Epithelial cell of esophagus (primary cell): ENCODE data around the gene MRPL9.

Experiments used
- DNase-seq: peaks from one replicate; pipeline ENCODE4 v3.0.0; 2010; ENCODE audit warnings: low read depth
- H3K4me3 ChIP-seq: 2 replicates; pipeline ENCODE4 v1.5.1; 2011; ENCODE audit warnings: mild to moderate bottlenecking, low read length, control low read depth
- TF ChIP-seq, protein P1 (sequence below): IDR thresholded peaks from 2 replicates; pipeline ENCODE4 v1.5.1; 2011; ENCODE audit warnings: low read depth, mild to moderate bottlenecking, low read length, control low read depth, inconsistent platforms; ENCODE audit not compliant: insufficient read depth; ENCODE audit errors: missing control alignments

Gene MRPL9

DNA sequence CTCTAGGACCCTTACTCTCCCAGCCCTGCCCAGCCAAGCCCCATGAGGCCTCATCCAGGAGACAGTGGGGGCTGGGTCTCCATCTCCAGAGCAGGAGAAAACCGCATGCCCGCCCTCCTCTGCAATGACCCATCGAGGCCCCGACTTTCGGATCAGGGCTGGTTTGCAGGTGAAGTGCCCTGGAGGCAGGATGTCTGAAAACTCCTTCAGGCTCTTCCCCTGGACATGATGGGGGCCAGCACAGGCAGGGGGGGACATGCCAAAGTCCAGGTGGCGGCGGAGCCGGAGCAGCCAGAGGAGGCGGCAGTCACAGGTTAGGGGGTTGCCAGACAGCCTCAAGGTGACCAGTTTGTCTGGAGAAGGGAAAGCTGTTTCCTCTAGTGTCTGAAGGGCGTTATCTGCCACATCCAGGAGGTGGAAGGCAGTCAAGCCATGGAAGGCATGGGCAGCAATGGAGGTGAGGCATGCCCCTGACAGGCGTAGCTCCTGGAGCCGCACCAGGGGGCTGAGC, 38.1 kb upstream of the MRPL9 start:
- TF ChIP-seq, protein P1, sequence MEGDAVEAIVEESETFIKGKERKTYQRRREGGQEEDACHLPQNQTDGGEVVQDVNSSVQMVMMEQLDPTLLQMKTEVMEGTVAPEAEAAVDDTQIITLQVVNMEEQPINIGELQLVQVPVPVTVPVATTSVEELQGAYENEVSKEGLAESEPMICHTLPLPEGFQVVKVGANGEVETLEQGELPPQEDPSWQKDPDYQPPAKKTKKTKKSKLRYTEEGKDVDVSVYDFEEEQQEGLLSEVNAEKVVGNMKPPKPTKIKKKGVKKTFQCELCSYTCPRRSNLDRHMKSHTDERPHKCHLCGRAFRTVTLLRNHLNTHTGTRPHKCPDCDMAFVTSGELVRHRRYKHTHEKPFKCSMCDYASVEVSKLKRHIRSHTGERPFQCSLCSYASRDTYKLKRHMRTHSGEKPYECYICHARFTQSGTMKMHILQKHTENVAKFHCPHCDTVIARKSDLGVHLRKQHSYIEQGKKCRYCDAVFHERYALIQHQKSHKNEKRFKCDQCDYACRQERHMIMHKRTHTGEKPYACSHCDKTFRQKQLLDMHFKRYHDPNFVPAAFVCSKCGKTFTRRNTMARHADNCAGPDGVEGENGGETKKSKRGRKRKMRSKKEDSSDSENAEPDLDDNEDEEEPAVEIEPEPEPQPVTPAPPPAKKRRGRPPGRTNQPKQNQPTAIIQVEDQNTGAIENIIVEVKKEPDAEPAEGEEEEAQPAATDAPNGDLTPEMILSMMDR, result no peak

DNA sequence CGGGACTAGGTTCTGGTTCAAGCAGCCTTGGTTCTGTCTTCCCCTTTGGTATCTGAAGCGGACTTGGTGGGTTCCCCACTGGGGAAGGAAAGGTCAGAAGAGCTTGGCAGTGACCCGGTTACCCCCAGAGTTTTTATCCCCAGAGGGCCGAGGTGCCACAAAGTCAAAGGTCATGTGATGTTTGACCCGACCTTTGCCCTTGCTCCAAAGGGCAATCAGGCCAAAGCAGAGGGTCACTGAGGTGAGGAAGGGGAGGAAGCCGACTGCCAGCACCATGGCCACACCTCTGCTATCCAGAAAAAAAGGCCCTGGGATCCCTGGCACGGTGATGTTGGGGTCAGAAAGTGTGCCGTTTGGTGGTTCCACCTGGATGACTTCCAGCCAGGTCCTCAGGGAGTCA, 37.5 kb upstream of the MRPL9 start:
- DNase-seq, result no peak
- TF ChIP-seq, protein P1, result no peak
- no peak overlapping the region for H3K4me3 ChIP-seq

More for the DNA sequence above, 38.1 kb upstream of the MRPL9 start:
- no peak overlapping the region for H3K4me3 ChIP-seq
- no peak for DNase-seq

DNA sequence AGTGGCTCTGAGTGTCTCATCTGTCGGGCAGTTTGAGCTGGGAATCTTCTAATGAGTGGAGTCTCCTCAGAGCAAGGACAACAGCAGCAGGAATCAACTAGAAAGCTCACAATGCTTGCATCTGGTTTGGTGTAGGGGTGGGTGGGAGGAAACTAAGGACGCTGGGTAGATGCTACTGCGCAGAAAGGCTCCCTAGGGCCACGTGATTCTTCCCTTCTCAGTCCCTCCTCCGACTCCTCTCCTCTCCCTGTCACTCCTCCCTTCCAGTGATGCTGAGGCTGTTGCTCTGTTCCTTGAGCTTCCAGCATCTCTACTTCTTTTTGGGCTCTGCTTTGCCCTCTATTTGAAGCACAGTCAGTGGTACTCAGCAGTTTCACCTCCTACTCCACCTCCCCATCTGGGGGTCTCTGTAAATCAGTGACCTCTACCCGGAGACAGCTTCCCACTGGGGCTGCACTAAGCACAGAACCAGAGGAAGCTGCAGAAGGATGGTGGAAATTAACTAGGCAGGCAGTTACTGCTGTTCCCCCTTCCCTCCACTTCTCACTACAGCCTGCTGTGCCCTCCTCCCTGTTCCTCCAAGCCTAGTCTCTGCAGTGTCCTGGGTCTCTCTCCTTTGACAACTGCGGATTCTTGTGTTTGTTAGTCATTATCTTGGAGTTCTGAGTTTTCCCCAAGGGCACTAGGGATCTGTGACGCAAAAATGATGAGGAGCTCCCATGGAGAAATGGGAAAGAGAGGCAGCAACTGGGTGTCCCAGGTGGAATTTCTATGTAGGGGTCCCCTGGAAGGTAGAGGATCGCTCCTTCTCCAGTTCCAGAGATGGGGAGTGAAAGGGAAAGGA, 36.1 kb upstream of the MRPL9 start:
- H3K4me3 ChIP-seq, result no peak overlapping the region
- TF ChIP-seq, protein P1, result no peak
- DNase-seq, result peak; percentile 11

DNA sequence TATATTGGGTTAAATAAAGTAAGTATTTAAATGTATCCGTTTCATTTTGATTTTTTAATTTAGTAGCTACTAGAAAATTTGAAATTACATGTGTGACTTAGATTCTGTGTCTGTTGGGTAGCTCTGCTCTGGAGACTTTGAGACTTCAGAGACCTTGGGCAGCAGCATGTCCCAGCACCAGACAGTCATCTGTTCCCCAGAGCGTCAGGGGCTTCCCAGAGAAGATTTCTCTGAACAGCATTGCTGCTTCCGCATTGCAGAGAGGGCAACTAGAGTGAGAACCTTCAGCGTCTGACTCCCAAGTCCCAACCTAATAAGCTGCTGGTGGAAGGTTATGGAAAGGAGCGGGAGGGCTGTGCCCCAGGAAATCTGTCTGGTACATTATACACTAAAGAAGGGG, 35.3 kb upstream of the MRPL9 start:
- TF ChIP-seq, protein P1, result no peak
- DNase-seq, result no peak
- no peak overlapping the region for H3K4me3 ChIP-seq

DNA sequence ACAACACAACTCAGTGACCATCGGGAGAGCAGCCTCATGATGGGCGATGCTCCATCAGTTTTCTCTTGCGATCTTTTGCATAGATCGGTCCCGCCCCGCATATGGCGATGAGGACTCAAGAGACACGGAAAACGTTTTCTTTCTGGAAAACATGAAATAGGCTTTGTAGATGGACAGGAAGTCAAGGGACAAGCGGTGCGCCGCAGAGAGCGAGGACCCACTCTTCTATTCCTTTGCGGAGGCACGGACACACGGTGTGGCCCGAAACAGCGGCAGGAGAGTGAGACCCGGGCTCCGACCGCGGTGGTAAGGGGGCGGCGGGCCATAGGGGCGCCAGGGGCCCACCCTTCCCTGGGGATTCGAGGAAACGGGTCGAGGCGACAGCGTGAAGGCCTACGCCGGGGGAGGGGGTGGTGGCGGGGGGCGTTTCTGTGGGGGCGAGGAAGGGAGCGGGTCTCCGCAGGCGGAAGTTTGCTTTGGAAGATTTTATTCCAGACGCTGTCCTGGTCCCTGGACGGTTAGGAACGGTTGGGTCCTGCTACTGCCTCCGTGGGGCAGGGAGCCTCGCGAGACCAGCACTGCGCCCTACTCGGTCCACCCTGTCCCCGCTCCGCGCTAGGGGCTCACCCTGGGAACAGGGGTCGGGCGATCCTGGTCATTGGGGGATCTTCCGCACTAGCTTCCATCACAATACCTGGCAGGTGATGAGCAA, 27.8 kb upstream of the MRPL9 start:
- peak; percentile 33 for DNase-seq
- H3K4me3 ChIP-seq, result peak overlapping the region; percentile 92
- TF ChIP-seq, protein P1, result no peak

DNA sequence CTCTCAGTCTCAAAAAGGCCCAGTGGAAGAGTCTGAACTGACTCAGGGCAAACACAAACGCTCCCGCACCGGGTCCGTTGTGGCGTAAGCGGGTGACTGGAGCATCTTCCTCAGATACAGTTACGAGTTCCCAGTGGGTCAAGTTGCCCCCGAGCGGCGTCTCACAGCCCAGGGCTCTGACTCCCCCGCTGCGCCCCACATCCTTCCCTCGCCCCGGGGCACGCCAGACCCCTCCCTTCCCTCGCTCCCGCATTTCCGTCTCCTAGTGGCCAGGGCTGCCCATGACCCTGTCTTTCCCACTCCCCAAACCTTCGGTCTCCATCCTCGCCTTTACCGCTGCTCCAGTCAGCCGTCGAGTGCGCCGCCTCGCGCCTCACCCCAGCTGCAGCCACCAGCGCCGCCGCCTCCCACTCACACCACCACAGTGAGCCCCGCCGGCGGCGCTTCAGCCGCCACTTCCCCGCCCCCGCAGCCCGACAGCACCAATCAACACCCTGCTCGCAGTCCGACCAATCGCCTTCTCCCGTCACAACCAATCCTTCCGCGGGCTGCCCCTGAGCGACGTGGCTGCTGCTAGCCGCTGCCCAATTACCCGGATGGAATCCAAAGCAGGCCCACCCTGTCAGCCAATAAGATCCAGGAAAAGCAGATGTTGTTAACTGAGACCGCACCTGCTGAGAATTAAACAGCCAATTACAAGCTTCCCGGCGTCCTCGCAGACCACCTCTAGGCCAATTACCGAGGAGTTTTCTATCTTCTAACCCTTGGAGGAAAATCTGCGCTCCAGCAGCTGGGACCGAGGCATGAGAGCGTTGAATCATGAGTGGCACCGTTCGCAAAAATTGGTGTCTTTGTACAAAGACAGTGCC, 27.0 kb upstream of the MRPL9 start, which contains the start of gene TDRKH:
Gene TDRKH (minus strand): TSS at position 430 of the 869 bp plus-strand sequence. CDS start 7,478 bp downstream, outside the sequence.
- TF ChIP-seq, protein P1, result peak; percentile 35
- peak; percentile 100 for DNase-seq

More for the DNA sequence above, 27.0 kb upstream of the MRPL9 start, which contains the start of gene TDRKH:
- peak within 1 kb of the TSS; percentile 92 for H3K4me3 ChIP-seq
